ENCODE results near the gene MARCHF10.

- TF ChIP-seq POLR2A (IDR thresholded peaks at IDR 0.05): no peak
- no peak for TF ChIP-seq CTCF (IDR thresholded peaks at IDR 0.05)
Measured at GRCh38 chr17:62665599-62665998, 142.5 kb downstream of the MARCHF10 start.
